GM10266 (cell line): ENCODE data around the gene FKTN.
"Not testable (repeated sequence)": the region's sequence is repeated elsewhere in the genome, so short reads cannot be mapped to it uniquely, and the experiment has no call there.

Source experiments
- DNase-seq: peaks from one replicate; pipeline ENCODE4 v3.0.0; 2012; ENCODE audit errors: extremely low spot score
- CTCF ChIP-seq: IDR thresholded peaks from 2 replicates; pipeline ENCODE4 v1.5.1; 2012; ENCODE audit warnings: mild to moderate bottlenecking, low read depth; ENCODE audit not compliant: control insufficient read depth, insufficient read depth; ENCODE audit errors: missing control alignments

The FKTN gene

GRCh38 chr9:105531530-105531929 lies 26.4 kb upstream of the FKTN start:
- TF ChIP-seq CTCF, result no peak
- no peak for DNase-seq

GRCh38 chr9:105535920-105536668 lies 21.8 kb upstream of the FKTN start:
- no peak for TF ChIP-seq CTCF
- DNase-seq, result no peak

GRCh38 chr9:105539452-105539851 lies 18.5 kb upstream of the FKTN start:
- TF ChIP-seq CTCF, result no peak

GRCh38 chr9:105541838-105542237 lies 16.1 kb upstream of the FKTN start:
- TF ChIP-seq CTCF, result no peak
- DNase-seq, result peak; percentile 23

More at GRCh38 chr9:105539452-105539851, 18.5 kb upstream of the FKTN start:
- DNase-seq, result no peak

GRCh38 chr9:105554042-105554441 lies 3.9 kb upstream of the FKTN start:
- no peak for DNase-seq

GRCh38 chr9:105572455-105572854 lies 14.5 kb downstream of the FKTN start:
- no peak for TF ChIP-seq CTCF

More at GRCh38 chr9:105554042-105554441, 3.9 kb upstream of the FKTN start:
- TF ChIP-seq CTCF, result no peak

GRCh38 chr9:105579952-105580351 lies 22.0 kb downstream of the FKTN start:
- DNase-seq, result not testable (repeated sequence)

More at GRCh38 chr9:105572455-105572854, 14.5 kb downstream of the FKTN start:
- no peak for DNase-seq

- not testable (repeated sequence) for DNase-seq
Observed at GRCh38 chr9:105581550-105581949, 23.6 kb downstream of the FKTN start.
